H9 (cell line): Measurements from ENCODE around the gene COASY. TPM values are rescaled to one million over a fixed set of nuclear protein-coding genes. Genes with fewer than 3 reads are reported as not detected.

Experiments
- DNase-seq: peaks from one replicate; pipeline ENCODE4 v3.0.0-alpha.2; 2017
- H2AFZ ChIP-seq: one replicate; pipeline ENCODE4 v1.6.1; 2013; ENCODE audit warnings: mild to moderate bottlenecking, low read length, control low read depth, moderate library complexity
- H2AK5ac ChIP-seq: 2 replicates; pipeline ENCODE4 v1.6.1; 2013; ENCODE audit warnings: low read length, control low read depth, mixed read lengths; ENCODE audit not compliant: insufficient read length
- H2BK120ac ChIP-seq: one replicate; pipeline ENCODE4 v1.6.1; 2013; ENCODE audit warnings: low read depth, mild to moderate bottlenecking, low read length, control low read depth, inconsistent platforms; ENCODE audit not compliant: poor library complexity, severe bottlenecking
- H2BK12ac ChIP-seq: 2 replicates; pipeline ENCODE4 v1.6.1; 2013; ENCODE audit warnings: low read length, control low read depth, mixed read lengths, low read depth; ENCODE audit not compliant: insufficient read length
- H2BK15ac ChIP-seq: 2 replicates; pipeline ENCODE4 v1.6.1; 2013; ENCODE audit warnings: low read depth, low read length, control low read depth
- H2BK20ac ChIP-seq: one replicate; pipeline ENCODE4 v1.6.1; 2013; ENCODE audit warnings: low read depth, mild to moderate bottlenecking, low read length, control low read depth, inconsistent platforms; ENCODE audit not compliant: poor library complexity, severe bottlenecking
- H2BK5ac ChIP-seq: 2 replicates; pipeline ENCODE4 v1.6.1; 2013; ENCODE audit warnings: low read length, control low read depth, mixed read lengths; ENCODE audit not compliant: insufficient read length
- H3K14ac ChIP-seq: 2 replicates; pipeline ENCODE4 v1.6.1; 2013; ENCODE audit warnings: low read length, control low read depth; ENCODE audit not compliant: insufficient read depth
- H3K18ac ChIP-seq: 2 replicates; pipeline ENCODE4 v1.6.1; 2013; ENCODE audit warnings: low read depth, mild to moderate bottlenecking, mixed read lengths, low read length, control low read depth; ENCODE audit not compliant: insufficient read length
- H3K23ac ChIP-seq: 2 replicates; pipeline ENCODE4 v1.6.1; 2013; ENCODE audit warnings: low read length, control low read depth, mixed read lengths, low read depth; ENCODE audit not compliant: insufficient read length
- H3K23me2 ChIP-seq: 2 replicates; pipeline ENCODE4 v1.6.1; 2013; ENCODE audit warnings: low read depth, mild to moderate bottlenecking, mixed read lengths, low read length, control low read depth; ENCODE audit not compliant: insufficient read length, poor library complexity, severe bottlenecking
- H3K27ac ChIP-seq: 2 replicates; pipeline ENCODE4 v1.5.1; 2013; ENCODE audit warnings: low read length, control low read depth, mixed read lengths, low read depth; ENCODE audit not compliant: insufficient read length
- H3K27me3 ChIP-seq: 2 replicates; pipeline ENCODE4 v1.6.1; 2013; ENCODE audit warnings: low read length, control low read depth, inconsistent platforms; ENCODE audit not compliant: insufficient read depth
- H3K4ac ChIP-seq: 2 replicates; pipeline ENCODE4 v1.6.1; 2013; ENCODE audit warnings: low read depth, mild to moderate bottlenecking, control low read depth, inconsistent platforms, low read length, moderate library complexity
- H3K4me1 ChIP-seq: 2 replicates; pipeline ENCODE4 v1.6.1; 2013; ENCODE audit warnings: low read length, control low read depth, inconsistent platforms; ENCODE audit not compliant: insufficient read depth
- H3K4me2 ChIP-seq: 2 replicates; pipeline ENCODE4 v1.6.1; 2013; ENCODE audit warnings: low read length, control low read depth, mixed read lengths; ENCODE audit not compliant: insufficient read length, insufficient read depth
- H3K56ac ChIP-seq: 2 replicates; pipeline ENCODE4 v1.6.1; 2013; ENCODE audit warnings: low read depth, mild to moderate bottlenecking, mixed read lengths, low read length, control low read depth; ENCODE audit not compliant: insufficient read length
- H3K79me1 ChIP-seq: 2 replicates; pipeline ENCODE4 v1.6.1; 2013; ENCODE audit warnings: low read depth, mild to moderate bottlenecking, moderate library complexity, low read length, control low read depth, inconsistent platforms; ENCODE audit not compliant: insufficient read depth, poor library complexity, severe bottlenecking
- H3K79me2 ChIP-seq: 2 replicates; pipeline ENCODE4 v1.6.1; 2013; ENCODE audit warnings: low read length, control low read depth, inconsistent platforms; ENCODE audit not compliant: insufficient read depth
- H3K9ac ChIP-seq: 2 replicates; pipeline ENCODE4 v1.6.1; 2013; ENCODE audit warnings: low read length, control low read depth, mixed read lengths; ENCODE audit not compliant: insufficient read length; ENCODE audit errors: extremely low read depth
- H3K9me3 ChIP-seq: one replicate; pipeline ENCODE4 v1.6.1; 2013; ENCODE audit warnings: low read depth, low read length, inconsistent platforms; ENCODE audit not compliant: control insufficient read depth
- H3T11ph ChIP-seq: one replicate; pipeline ENCODE4 v1.6.1; 2013; ENCODE audit warnings: mild to moderate bottlenecking, low read length, control low read depth, inconsistent platforms
- H4K20me1 ChIP-seq: one replicate; pipeline ENCODE4 v1.6.1; 2013; ENCODE audit not compliant: control insufficient read depth, insufficient read length, insufficient read depth
- H4K5ac ChIP-seq: 2 replicates; pipeline ENCODE4 v1.6.1; 2013; ENCODE audit warnings: low read depth, mild to moderate bottlenecking, mixed read lengths, low read length, control low read depth; ENCODE audit not compliant: insufficient read length
- H4K8ac ChIP-seq: replicated peaks from 2 replicates; pipeline ENCODE4 v1.6.1; 2013; ENCODE audit warnings: low read length, control low read depth, mixed read lengths, low read depth; ENCODE audit not compliant: insufficient read length
- H4K91ac ChIP-seq: 2 replicates; pipeline ENCODE4 v1.6.1; 2013; ENCODE audit warnings: low read depth, mild to moderate bottlenecking, moderate library complexity, mixed read lengths, low read length, control low read depth; ENCODE audit not compliant: insufficient read length
- H3K27ac Mint-ChIP-seq, 3 experiments: 2 replicates in 2 of 3; 3 replicates in 1 of 3; pipeline ENCODE4 v1.8.0; 2020 to 2021; ENCODE audit warnings: mixed read lengths in 3 of 3, mild to moderate bottlenecking in 1 of 3, moderate library complexity in 1 of 3
- H3K27me3 Mint-ChIP-seq: 2 replicates; pipeline ENCODE4 v1.8.0; 2021; ENCODE audit warnings: low read depth, mild to moderate bottlenecking, moderate library complexity, mixed read lengths
- H3K36me3 Mint-ChIP-seq, 3 experiments: 2 replicates in 2 of 3; 3 replicates in 1 of 3; pipeline ENCODE4 v1.8.0; 2020 to 2021; ENCODE audit warnings: low read depth in 3 of 3, mixed read lengths in 3 of 3; ENCODE audit not compliant: insufficient read depth in 1 of 3
- H3K4me1 Mint-ChIP-seq, 2 experiments: 2 replicates each; pipeline ENCODE4 v1.8.0; 2020; ENCODE audit warnings: mixed read lengths in 2 of 2
- H3K4me3 Mint-ChIP-seq, 2 experiments: 2 replicates in 1 of 2; 3 replicates in 1 of 2; pipeline ENCODE4 v1.8.0; 2020 to 2021; ENCODE audit warnings: mild to moderate bottlenecking in 2 of 2, mixed read lengths in 2 of 2, moderate library complexity in 1 of 2
- H3K9me3 Mint-ChIP-seq, 2 experiments: 2 replicates in 1 of 2; 3 replicates in 1 of 2; pipeline ENCODE4 v1.8.0; 2020; ENCODE audit warnings: mild to moderate bottlenecking in 2 of 2, mixed read lengths in 2 of 2, moderate library complexity in 1 of 2
- CTCF ChIP-seq: fragments of 200-600 bp; sonication (generic); conservative IDR thresholded peaks from 3 replicates; pipeline ENCODE4 v1.8.0; 2021; ENCODE audit warnings: antibody characterized with exemption, mild to moderate bottlenecking
- WGBS: extraction: QIAGEN DNeasy Blood & Tissue Kit; methylation state at CpG from one replicate; pipeline ENCODE4 v1.1.7; 2013; ENCODE audit warnings: missing lambda C conversion rate, low lambda C conversion rate, mixed read lengths; ENCODE audit not compliant: insufficient read length; ENCODE audit errors: extremely low coverage; 5-methylcytosine and 5-hydroxymethylcytosine counted together
- total RNA-seq: library from RNA; stranded (reverse); gene quantifications from 2 replicates; pipeline ENCODE4 v1.2.1, GENCODE V29; 2021

Gene COASY
- total RNA-seq, 1 experiment from 2014 or later = 84.1 TPM

GRCh38 chr17:42547001-42547461 is 14.9 kb upstream of the COASY start:
- H3K23ac ChIP-seq = no peak overlapping the region
- H3K9me3 ChIP-seq = no peaks in the 10 kb centered on the region
- no peak overlapping the region for H2BK12ac ChIP-seq
- H3K18ac ChIP-seq = no peak overlapping the region
- H4K5ac ChIP-seq = no peak overlapping the region
- H2BK20ac ChIP-seq = no peak overlapping the region
- no peaks in the 10 kb centered on the region for H3K79me1 ChIP-seq
- H3K4me1 ChIP-seq = no peaks in the 10 kb centered on the region
- Mint-ChIP-seq H3K27me3 (peaks cover 9% of the 10 kb centered on the region; the same call in 1 of the 2 replicates), H3K4me3 (no peak overlapping the region; a peak in 2 of 5 replicates), H3K27ac (no peak overlapping the region), H3K4me1 (peaks cover 4 to 15% of the 10 kb centered on the region in 2 experiments; a peak in 3 of 4 replicates), H3K36me3 (peaks cover 2 to 10% (median 5%) of the 10 kb centered on the region in 3 experiments; a peak in 4 of 7 replicates), H3K9me3 (no peaks in the 10 kb centered on the region)
- no peak overlapping the region for H3K14ac ChIP-seq
- H3K56ac ChIP-seq = no peak overlapping the region
- H2BK5ac ChIP-seq = no peak overlapping the region
- H2BK15ac ChIP-seq = no peak overlapping the region
- H2AFZ ChIP-seq = no peak overlapping the region
- H2BK120ac ChIP-seq = no peak overlapping the region
- H3K79me2 ChIP-seq = no peaks in the 10 kb centered on the region
- peaks cover 13% of the 10 kb centered on the region for H3K23me2 ChIP-seq
- no peaks in the 10 kb centered on the region for H3K27me3 ChIP-seq
- no CpG with 5 or more reads among the region's 23 CpGs for WGBS
- no peak overlapping the region for H3K9ac ChIP-seq
- no peak overlapping the region for H3T11ph ChIP-seq
- H3K27ac ChIP-seq = no peak overlapping the region
- H3K4ac ChIP-seq = no peak overlapping the region
- H4K20me1 ChIP-seq = no peaks in the 10 kb centered on the region
- no peak overlapping the region for H4K91ac ChIP-seq
- no peak overlapping the region for H3K4me2 ChIP-seq
- no peak for TF ChIP-seq CTCF
- DNase-seq = no peak
- no peak overlapping the region for H4K8ac ChIP-seq
- no peak overlapping the region for H2AK5ac ChIP-seq
